Epithelial cell of proximal tubule (primary cell): Measurements from ENCODE around the gene PHLPP1. TPM values are rescaled to one million over a fixed set of nuclear protein-coding genes. Genes with fewer than 3 reads are reported as not detected.

ENCODE experiments used
- DNase-seq: peaks from one replicate; pipeline ENCODE4 v3.0.0-alpha.2; 2011; ENCODE audit warnings: low read depth
- H3K4me3 ChIP-seq: 2 replicates; pipeline ENCODE4 v1.5.1; 2011; ENCODE audit warnings: low read depth, mild to moderate bottlenecking, low read length
- CTCF ChIP-seq: conservative IDR thresholded peaks from 2 replicates; pipeline ENCODE4 v1.5.1; 2012; ENCODE audit warnings: low read depth, mild to moderate bottlenecking, low read length
- total RNA-seq: library from RNA; depleted of rRNA; stranded (reverse); fragments of >200 nt; gene quantifications from 2 replicates; pipeline ENCODE4 v1.2.3, GENCODE V29; 2015

Gene PHLPP1
- total RNA-seq, 1 donor from 2014 or later = 9.0 TPM

DNA sequence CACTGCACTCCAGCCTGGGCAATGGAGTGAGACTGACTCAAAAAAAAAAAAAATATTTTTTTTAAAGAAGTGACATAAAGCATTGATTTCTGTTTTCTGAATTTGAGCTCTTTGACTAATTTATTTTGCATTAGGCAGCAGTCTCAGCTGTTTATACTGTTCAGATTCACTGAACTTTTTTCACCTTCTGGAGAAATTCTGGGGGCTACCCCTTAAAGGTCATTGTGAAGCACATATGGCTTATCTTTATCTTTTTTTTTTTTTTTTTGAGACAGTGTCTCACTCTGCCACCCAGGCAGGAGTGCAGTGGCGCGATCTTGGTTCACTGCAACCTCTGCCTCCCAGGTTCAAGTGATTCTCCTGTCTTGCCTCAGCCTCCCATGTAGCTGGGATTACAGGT is 12.9 kb downstream of the PHLPP1 start:
- H3K4me3 ChIP-seq = no peak overlapping the region
- no peak for DNase-seq
- no peak for TF ChIP-seq CTCF

DNA sequence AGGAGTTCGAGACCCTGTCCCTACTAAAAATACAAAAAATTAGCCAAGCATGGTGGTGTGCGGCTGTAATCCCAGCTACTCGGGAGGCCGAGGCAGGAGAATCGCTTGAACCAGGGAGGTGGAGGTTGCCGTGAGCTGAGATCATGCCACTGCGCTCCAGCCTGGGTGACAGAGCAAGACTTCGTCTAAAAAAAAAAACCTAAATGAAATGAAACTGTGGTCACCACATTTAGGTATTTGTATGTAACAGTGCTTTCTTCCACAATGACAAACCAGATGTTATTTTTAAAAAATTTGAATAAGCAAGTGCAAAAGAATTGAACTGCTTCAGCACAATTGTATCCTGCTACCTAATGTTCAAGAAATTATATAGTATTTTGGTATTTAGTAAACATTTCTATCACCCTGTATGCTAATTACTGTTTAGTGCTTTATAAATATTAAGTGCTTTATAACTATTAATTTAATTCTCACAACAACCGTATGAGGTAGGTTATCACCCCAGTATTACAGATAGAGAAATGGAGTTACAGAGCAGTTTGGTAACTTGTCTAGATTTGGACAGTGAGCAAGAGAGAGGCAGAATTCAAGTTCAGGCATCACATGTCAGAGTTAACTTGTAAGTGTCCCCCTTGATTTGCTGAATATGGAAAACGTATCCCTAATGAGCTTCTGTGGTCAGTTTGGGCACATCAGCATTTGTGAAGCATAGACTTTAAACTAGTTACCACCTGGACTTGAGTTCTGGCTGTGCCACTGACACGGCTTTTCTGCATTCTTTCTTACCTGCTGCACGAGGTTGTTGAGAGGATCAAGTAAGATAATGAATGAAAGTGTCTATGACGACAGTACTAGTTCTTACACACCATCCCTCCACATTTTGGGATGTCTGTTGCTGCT is 14.4 kb downstream of the PHLPP1 start:
- H3K4me3 ChIP-seq = no peak overlapping the region
- no peak for TF ChIP-seq CTCF
- no peak for DNase-seq

GRCh38 chr18:62730941-62731340 is 15.6 kb downstream of the PHLPP1 start:
- DNase-seq = no peak
- TF ChIP-seq CTCF = no peak

DNA sequence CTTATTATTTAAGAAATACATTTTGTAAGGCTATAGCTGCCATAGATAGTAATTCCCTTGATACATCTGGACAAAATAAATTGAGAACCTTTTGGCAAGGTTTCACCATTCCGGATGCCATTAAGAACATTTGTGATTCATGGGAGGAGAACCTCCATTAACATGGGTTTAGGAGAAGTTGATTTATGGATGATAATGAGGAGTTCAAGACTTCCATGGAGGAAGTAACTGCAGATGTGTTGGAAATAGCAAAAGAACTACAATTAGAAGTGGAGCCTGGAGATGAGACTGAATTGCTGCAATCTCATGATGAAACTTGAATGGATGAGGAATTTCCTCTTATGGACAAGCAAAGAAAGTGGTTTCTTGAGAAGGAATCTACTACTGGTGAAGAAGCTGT is 17.3 kb downstream of the PHLPP1 start:
- no peak for TF ChIP-seq CTCF
- no peak overlapping the region for H3K4me3 ChIP-seq
- no peak for DNase-seq

More at GRCh38 chr18:62730941-62731340, 15.6 kb downstream of the PHLPP1 start:
- no peak overlapping the region for H3K4me3 ChIP-seq

DNA sequence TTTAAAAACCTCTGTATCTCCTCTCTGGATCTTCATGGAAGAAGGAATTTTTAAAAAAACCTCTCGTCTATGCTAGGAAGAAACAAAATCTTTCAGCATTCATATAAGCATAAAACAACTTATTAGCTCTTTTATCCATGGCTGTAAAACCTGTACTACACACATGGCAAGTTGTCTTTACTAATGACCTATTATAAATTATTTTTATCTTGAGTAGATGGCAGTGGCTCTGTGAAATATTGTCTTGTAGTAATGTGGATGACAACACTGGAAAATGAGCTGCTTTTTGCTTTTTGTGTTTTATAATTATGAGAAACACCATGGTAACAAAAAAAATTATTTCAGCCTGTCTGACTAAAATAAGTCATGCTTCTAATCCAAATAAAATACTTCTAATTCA is 18.9 kb downstream of the PHLPP1 start:
- no peak for TF ChIP-seq CTCF
- no peak for DNase-seq
- no peak overlapping the region for H3K4me3 ChIP-seq

- H3K4me3 ChIP-seq = no peak overlapping the region
- TF ChIP-seq CTCF = no peak
- no peak for DNase-seq
These were observed 20.0 kb downstream of the PHLPP1 start for GRCh38 chr18:62735387-62735786.
